ENCODE measurements around the gene CDK7. TPM values are rescaled to one million over a fixed set of nuclear protein-coding genes. Genes with fewer than 3 reads are reported as not detected.

CDK7 gene
- total RNA-seq, 4 donors from 2014 or later = 12.1 to 19.3 (median 15.5) TPM

DNA sequence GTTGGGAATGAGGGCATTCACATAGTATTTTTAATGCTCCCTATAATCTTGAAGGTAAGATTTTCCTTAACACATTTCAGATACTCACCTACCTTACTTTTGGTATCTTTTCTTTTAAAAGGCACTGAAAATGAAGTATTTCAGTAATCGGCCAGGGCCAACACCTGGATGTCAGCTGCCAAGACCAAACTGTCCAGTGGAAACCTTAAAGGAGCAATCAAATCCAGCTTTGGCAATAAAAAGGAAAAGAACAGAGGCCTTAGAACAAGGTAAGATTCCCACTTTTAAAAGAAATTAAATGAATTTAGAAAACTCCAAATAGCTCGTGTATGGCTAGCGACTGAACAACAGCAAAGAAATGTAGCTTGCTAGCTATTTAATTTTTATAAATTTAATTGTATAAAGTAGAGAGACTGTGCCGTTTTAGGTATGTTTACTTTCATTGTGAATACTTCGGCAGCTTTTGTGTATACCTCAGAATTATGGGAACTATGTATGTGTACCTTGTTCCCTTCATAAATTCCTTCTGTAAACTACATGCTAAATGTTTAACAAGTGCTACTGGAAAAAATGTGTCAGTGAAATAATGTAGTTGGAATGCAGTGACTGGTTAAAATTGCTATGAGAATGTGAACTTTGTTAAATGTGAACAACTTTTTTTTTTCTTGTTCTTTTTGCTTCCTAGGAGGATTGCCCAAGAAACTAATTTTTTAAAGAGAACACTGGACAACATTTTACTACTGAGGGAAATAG, 41.9 kb downstream of the CDK7 start:
- ATAC-seq (ENCODE audit: low FRiP score) = no peak
- no peak for DNase-seq (ENCODE audit: low spot score)
- TF ChIP-seq, protein P1, sequence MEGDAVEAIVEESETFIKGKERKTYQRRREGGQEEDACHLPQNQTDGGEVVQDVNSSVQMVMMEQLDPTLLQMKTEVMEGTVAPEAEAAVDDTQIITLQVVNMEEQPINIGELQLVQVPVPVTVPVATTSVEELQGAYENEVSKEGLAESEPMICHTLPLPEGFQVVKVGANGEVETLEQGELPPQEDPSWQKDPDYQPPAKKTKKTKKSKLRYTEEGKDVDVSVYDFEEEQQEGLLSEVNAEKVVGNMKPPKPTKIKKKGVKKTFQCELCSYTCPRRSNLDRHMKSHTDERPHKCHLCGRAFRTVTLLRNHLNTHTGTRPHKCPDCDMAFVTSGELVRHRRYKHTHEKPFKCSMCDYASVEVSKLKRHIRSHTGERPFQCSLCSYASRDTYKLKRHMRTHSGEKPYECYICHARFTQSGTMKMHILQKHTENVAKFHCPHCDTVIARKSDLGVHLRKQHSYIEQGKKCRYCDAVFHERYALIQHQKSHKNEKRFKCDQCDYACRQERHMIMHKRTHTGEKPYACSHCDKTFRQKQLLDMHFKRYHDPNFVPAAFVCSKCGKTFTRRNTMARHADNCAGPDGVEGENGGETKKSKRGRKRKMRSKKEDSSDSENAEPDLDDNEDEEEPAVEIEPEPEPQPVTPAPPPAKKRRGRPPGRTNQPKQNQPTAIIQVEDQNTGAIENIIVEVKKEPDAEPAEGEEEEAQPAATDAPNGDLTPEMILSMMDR (IDR thresholded peaks at IDR 0.05) = no peak

DNA sequence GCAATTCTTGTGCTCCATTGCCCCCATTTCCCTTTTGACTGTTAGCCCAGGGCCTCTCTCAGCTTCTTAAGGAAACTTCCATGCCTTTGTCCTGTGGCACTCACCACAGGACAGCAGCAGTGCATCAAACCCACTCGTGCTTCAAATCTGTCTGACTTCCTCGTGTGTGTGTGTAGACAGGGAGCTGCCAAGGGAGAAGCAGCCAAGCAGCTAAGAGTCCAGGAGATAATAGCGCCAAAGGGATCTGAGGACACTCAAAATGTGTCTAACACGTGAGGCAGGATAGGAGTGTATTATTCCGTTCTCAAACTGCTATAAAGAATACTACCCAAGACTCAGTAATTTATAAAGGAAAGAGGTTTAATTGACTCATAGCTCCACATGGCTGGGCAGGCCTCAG, 44.8 kb downstream of the CDK7 start:
- no peak for DNase-seq (ENCODE audit: low spot score)
- TF ChIP-seq, protein P1 (IDR thresholded peaks at IDR 0.05) = no peak
- ATAC-seq (ENCODE audit: low FRiP score) = no peak

DNA sequence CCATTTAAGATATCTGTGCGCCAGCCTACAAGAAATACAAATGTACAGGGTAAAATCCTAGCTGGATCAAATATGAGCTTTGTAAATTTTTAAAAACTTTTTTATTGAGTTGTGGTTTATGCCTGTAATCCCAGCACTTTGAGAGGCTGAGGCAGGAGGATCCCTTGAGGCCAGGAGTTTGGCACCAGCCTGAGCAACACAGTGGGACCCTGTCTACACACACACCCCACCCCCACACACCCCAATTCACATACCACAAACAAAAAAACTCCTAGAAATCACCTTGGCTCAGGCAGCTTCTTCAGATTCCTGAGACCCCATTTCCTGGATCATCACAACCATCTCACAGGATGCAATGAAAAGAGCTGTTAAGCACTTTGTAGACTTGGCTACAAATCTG, 46.4 kb downstream of the CDK7 start:
- DNase-seq (ENCODE audit: low spot score) (no peak), ATAC-seq (ENCODE audit: low FRiP score) (no peak)

DNA sequence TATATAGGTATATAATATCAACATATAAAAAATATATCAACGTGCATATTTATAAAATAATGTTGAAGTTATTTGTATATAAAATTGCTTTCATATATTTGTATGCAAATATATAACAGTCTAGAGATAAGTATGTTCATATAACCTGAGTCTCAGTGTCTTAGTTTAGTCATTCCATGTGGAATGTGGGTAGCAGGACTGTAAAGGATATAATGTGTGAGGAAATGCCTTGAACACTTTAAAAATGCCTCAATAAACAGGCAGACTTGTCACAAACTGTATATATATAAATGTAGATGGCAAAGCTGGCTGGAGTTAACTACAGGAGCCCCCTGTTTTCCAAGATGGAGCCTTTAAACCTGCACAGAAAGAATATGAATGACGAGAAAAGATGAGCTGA, 49.5 kb downstream of the CDK7 start:
- DNase-seq (ENCODE audit: low spot score) = no peak
- TF ChIP-seq, protein P1 (IDR thresholded peaks at IDR 0.05) = no peak
- ATAC-seq (ENCODE audit: low FRiP score) = no peak

More for the DNA sequence above, 46.4 kb downstream of the CDK7 start:
- TF ChIP-seq, protein P1 (IDR thresholded peaks at IDR 0.05) = no peak

DNA sequence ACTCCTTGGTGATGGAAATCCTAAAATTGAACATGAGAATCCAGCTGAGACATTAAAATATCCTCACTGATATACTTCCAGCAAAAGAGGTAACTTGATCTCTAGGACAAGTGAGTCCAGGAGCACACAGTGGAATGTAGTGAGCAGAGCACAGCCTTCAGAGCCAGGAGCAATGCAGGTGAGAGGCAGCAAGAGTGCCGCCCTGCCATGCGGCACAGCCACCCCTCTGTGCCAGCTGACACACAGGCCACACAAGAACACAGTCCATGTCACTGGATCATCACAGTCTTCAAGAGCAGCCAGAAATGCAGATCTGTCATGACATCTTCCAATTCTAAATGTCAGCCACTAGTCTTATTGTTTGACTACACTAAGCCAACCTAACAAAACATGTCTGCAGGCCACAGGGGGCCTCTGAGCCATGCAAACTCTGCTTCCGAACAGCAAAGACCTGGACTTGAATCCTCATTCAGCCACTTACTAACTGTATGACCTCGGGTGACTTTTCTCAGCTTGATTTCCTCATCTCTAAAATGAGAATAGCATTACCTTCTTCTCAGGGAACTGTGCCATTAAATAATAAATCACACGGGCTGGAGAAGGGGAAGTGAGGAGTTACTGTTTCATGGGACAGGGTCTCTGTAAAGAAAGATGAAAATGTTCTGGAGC, 50.9 kb downstream of the CDK7 start:
- TF ChIP-seq, protein P1 (IDR thresholded peaks at IDR 0.05) = no peak
- no peak for DNase-seq (ENCODE audit: low spot score)
- no peak for ATAC-seq (ENCODE audit: low FRiP score)

DNA sequence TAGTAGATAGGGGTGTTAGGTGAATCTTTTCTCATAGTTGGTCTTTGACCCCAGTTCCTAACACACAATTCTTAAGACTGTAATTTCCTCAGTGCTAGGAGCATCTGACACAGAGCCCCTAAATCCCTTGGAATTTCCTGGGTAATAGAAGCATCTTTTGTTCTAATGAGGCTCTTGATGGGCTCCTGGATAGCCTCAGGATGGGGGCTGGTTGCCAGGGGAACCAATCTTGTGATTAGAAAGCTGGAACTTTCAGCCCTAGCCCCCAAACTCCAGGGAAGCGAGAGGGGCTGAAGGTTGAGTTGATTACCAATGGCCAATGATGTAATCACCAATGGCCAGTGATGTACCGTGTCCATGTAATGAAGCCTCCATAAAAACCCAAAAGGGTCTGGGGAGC, 53.4 kb downstream of the CDK7 start:
- TF ChIP-seq, protein P1 (IDR thresholded peaks at IDR 0.05) = no peak
- DNase-seq (ENCODE audit: low spot score) = no peak
- ATAC-seq (ENCODE audit: low FRiP score) = no peak

DNA sequence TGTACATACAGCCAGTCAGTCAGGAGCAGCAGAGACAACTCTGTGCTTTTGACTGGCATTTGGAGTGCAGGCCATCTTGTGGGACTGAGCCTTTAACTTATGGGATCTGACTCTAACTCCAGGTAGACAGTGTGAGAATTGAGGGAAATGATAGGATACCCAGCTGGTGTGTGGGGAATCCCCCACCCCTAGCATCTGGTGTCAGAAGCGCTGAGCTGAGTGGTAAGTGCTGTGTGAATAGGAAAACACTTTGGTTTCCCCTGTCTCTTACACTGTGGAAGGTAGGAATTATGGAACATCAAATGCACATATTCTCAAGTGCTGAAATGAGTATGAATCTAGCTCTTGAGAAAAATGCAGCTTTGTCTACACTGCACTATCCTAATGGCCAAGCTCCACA, 54.0 kb downstream of the CDK7 start:
- TF ChIP-seq, protein P1 (IDR thresholded peaks at IDR 0.05) = no peak
- no peak for DNase-seq (ENCODE audit: low spot score)
- no peak for ATAC-seq (ENCODE audit: low FRiP score)
